PC-9 (cell line): Measurements from ENCODE around the gene TMEM271. TPM values are rescaled to one million over a fixed set of nuclear protein-coding genes. Genes with fewer than 3 reads are reported as not detected.

ENCODE experiments used
- BruUV-seq: library from RNA; stranded (reverse); fragments of 400-500 nt; replicated peaks from 2 replicates; lab custom pipeline; 2021; lab: Mats Ljungman, UMichigan
- CTCF ChIA-PET: fragments of 300-600 bp; sonication (Branson Sonifier 250); formaldehyde crosslinking; loops from one replicate; lab custom pipeline; 2022; ENCODE audit warnings: antibody characterized with exemption; lab: Charles Lee
- POLR2A ChIA-PET: fragments of 300-600 bp; sonication (Branson Sonifier 250); formaldehyde crosslinking; loops from one replicate; lab custom pipeline; 2022; ENCODE audit warnings: antibody characterized with exemption; ENCODE audit not compliant: unreplicated experiment; lab: Charles Lee
- DNase-seq, 2 experiments: peaks; one replicate each; pipeline versions ENCODE4 v3.0.0 to v3.0.0-alpha.2; 2015 to 2022; ENCODE audit warnings: mixed read lengths in 1 of 2
- H2AFZ ChIP-seq: fragments of 200-600 bp; sonication (generic); 2 replicates; pipeline ENCODE4 v1.8.1; 2017; ENCODE audit warnings: antibody characterized with exemption
- H3F3A ChIP-seq: fragments of 200-600 bp; sonication (generic); 2 replicates; pipeline ENCODE4 v1.8.1; 2017; ENCODE audit warnings: antibody characterized with exemption, mild to moderate bottlenecking, low read depth; ENCODE audit not compliant: insufficient read depth
- H3K27ac ChIP-seq: fragments of 200-600 bp; sonication (generic); 2 replicates; pipeline ENCODE4 v1.6.1; 2016; ENCODE audit warnings: mixed run types
- H3K27me3 ChIP-seq: fragments of 200-600 bp; sonication (generic); 2 replicates; pipeline ENCODE4 v1.6.1; 2016; ENCODE audit warnings: low read depth, mixed run types; ENCODE audit not compliant: insufficient read depth
- H3K36me3 ChIP-seq: fragments of 200-600 bp; sonication (generic); 2 replicates; pipeline ENCODE4 v1.6.1; 2016; ENCODE audit warnings: low read depth, mixed run types
- H3K4me1 ChIP-seq: fragments of 200-600 bp; sonication (generic); replicated peaks from 2 replicates; pipeline ENCODE4 v1.6.1; 2016; ENCODE audit warnings: mixed run types; ENCODE audit not compliant: insufficient read depth
- H3K4me2 ChIP-seq: fragments of 200-600 bp; sonication (generic); 2 replicates; pipeline ENCODE4 v1.6.1; 2017; ENCODE audit warnings: mixed run types
- H3K4me3 ChIP-seq: fragments of 200-600 bp; sonication (generic); 2 replicates; pipeline ENCODE4 v1.6.1; 2016; ENCODE audit warnings: mixed run types
- H3K79me2 ChIP-seq: fragments of 200-600 bp; sonication (generic); 2 replicates; pipeline ENCODE4 v1.6.1; 2017; ENCODE audit warnings: low read depth, mixed run types
- H3K9me2 ChIP-seq: fragments of 200-600 bp; sonication (generic); 2 replicates; pipeline ENCODE4 v1.8.1; 2017; ENCODE audit warnings: mild to moderate bottlenecking; ENCODE audit not compliant: insufficient read depth
- H3K9me3 ChIP-seq: fragments of 200-600 bp; sonication (generic); 2 replicates; pipeline ENCODE4 v1.8.1; 2016; ENCODE audit warnings: low read depth; ENCODE audit not compliant: insufficient read depth
- H4K20me1 ChIP-seq: fragments of 200-600 bp; sonication (generic); 2 replicates; pipeline ENCODE4 v1.8.1; 2017; ENCODE audit not compliant: insufficient read depth
- CTCF ChIP-seq: fragments of 200-600 bp; sonication (generic); conservative IDR thresholded peaks from 2 replicates; pipeline ENCODE4 v1.6.1; 2017; ENCODE audit warnings: mixed run types, antibody characterized with exemption, mild to moderate bottlenecking, moderate library complexity
- EZH2 ChIP-seq: fragments of 200-600 bp; sonication (generic); IDR thresholded peaks from 2 replicates; pipeline ENCODE4 v1.8.0; 2017; ENCODE audit warnings: antibody characterized with exemption, low read depth
- intact Hi-C: fragments of 100-400 bp; cut with micrococcal nuclease; formaldehyde crosslinking; loops from one replicate; pipeline ENCODE4 v1.10.0; 2022; ENCODE audit not compliant: unreplicated experiment
- total RNA-seq: library from RNA; stranded (reverse); gene quantifications from 2 replicates; pipeline ENCODE4 v1.2.3, GENCODE V29; 2021

The TMEM271 gene
- total RNA-seq, 1 experiment from 2014 or later: not detected

- H3K9me3 ChIP-seq: no peaks in the 10 kb centered on the region
- H3K4me3 ChIP-seq: peak overlapping the region; percentile 37; the same call in 1 of the 2 replicates
- ChIA-PET CTCF (interaction anchor here (0.6 kb wide), 1 partner anchor 80 kb away, joined by 3 read pairs; no protein-coding TSS in a partner anchor), POLR2A (no interaction called here)
- H3K9me2 ChIP-seq: no peaks in the 10 kb centered on the region
- DNase-seq: peak in 1 of 2 experiments; percentile 25
- H2AFZ ChIP-seq: 0 out of 2 replicates have a peak overlapping the region, but pooled peaks have one; percentile 6
- H3F3A ChIP-seq: no peaks in the 10 kb centered on the region
- no TSS peak for BruUV-seq
- H3K27me3 ChIP-seq: peaks cover 62% of the 10 kb centered on the region
- no peak overlapping the region for H3K27ac ChIP-seq
- H3K4me2 ChIP-seq: peak overlapping the region; percentile 73
- intact Hi-C loops: no loop called here
- H4K20me1 ChIP-seq: no peaks in the 10 kb centered on the region
- no peaks in the 10 kb centered on the region for H3K79me2 ChIP-seq
- no peaks in the 10 kb centered on the region for H3K36me3 ChIP-seq
- no peaks in the 10 kb centered on the region for H3K4me1 ChIP-seq
- no peak for TF ChIP-seq CTCF
- TF ChIP-seq EZH2: no peak
Observed at GRCh38 chr4:577499-578450, 1.7 kb upstream of the TMEM271 start.

- Histone ChIP-seq H2AFZ (0 out of 2 replicates have a peak overlapping the region, but pooled peaks have one; percentile 6), H3K79me2 (no peaks in the 10 kb centered on the region), H3K36me3 (no peaks in the 10 kb centered on the region), H4K20me1 (no peaks in the 10 kb centered on the region), H3K27ac (no peak overlapping the region), H3K27me3 (peaks cover 67% of the 10 kb centered on the region), H3K4me1 (no peaks in the 10 kb centered on the region), H3K4me2 (peak overlapping the region; percentile 73), H3K9me3 (no peaks in the 10 kb centered on the region), H3K4me3 (peak overlapping the region; percentile 37; the same call in 1 of the 2 replicates), H3K9me2 (no peaks in the 10 kb centered on the region), H3F3A (no peaks in the 10 kb centered on the region)
- BruUV-seq: no TSS peak
- no peak for DNase-seq
- ChIA-PET CTCF (no interaction called here), POLR2A (no interaction called here)
- TF ChIP-seq CTCF: no peak
- TF ChIP-seq EZH2: no peak
- intact Hi-C loops: no loop called here
Observed at GRCh38 chr4:576991-577498, 950 bp upstream of the TMEM271 start.

GRCh38 chr4:575281-576141, 584 bp downstream of the TMEM271 start:
- H2AFZ ChIP-seq: no peak overlapping the region
- CTCF ChIA-PET: no interaction called here
- H3K27me3 ChIP-seq: peaks cover 67% of the 10 kb centered on the region
- no peaks in the 10 kb centered on the region for H4K20me1 ChIP-seq
- POLR2A ChIA-PET: no interaction called here
- H3F3A ChIP-seq: no peaks in the 10 kb centered on the region
- TF ChIP-seq EZH2 (no peak), CTCF (no peak)
- no peaks in the 10 kb centered on the region for H3K9me2 ChIP-seq
- no peak overlapping the region for H3K4me3 ChIP-seq
- intact Hi-C loops: no loop called here
- H3K36me3 ChIP-seq: no peaks in the 10 kb centered on the region
- no peak overlapping the region for H3K4me2 ChIP-seq
- no peaks in the 10 kb centered on the region for H3K9me3 ChIP-seq
- BruUV-seq: no TSS peak
- no peaks in the 10 kb centered on the region for H3K4me1 ChIP-seq
- H3K27ac ChIP-seq: no peak overlapping the region
- no peak for DNase-seq
- H3K79me2 ChIP-seq: no peaks in the 10 kb centered on the region
